ENCODE measurements around the gene RFTN1.

DNA sequence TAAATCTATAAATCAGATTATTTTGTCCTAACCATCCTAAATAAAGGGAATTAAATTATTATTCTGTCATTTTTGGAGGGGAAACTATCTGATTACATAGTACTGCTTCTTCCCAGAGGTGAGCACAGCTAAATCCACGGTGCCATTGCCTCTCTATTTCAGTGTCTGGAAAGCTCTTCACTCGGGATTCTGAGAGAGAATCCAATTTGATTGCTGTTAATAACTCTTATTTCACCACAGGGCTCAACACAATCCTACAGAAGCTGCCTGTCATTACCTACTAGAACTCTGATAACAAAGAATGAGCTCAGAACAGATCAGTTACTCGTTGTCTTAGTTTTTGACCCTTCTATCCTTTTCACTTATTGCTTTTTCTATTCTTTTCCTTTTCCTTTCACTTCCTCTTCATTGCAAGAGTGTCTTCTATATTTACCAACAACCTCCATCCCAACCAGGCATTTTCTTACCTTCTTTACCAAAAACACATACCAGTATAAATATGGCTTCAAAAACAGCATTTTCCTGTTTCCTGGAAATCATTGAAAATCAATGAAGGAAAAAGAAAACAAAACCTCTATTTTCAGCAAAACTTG is 218.1 kb downstream of the RFTN1 start:
- TF ChIP-seq POLR2A (IDR thresholded peaks at IDR 0.05): no peak
- TF ChIP-seq, protein P1, sequence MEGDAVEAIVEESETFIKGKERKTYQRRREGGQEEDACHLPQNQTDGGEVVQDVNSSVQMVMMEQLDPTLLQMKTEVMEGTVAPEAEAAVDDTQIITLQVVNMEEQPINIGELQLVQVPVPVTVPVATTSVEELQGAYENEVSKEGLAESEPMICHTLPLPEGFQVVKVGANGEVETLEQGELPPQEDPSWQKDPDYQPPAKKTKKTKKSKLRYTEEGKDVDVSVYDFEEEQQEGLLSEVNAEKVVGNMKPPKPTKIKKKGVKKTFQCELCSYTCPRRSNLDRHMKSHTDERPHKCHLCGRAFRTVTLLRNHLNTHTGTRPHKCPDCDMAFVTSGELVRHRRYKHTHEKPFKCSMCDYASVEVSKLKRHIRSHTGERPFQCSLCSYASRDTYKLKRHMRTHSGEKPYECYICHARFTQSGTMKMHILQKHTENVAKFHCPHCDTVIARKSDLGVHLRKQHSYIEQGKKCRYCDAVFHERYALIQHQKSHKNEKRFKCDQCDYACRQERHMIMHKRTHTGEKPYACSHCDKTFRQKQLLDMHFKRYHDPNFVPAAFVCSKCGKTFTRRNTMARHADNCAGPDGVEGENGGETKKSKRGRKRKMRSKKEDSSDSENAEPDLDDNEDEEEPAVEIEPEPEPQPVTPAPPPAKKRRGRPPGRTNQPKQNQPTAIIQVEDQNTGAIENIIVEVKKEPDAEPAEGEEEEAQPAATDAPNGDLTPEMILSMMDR (IDR thresholded peaks at IDR 0.05): no peak

Measured in testis (tissue), 2 donors.